ENCODE data around the gene TMEM248. TPM values are rescaled to one million over a fixed set of nuclear protein-coding genes. Genes with fewer than 3 reads are reported as not detected.

The TMEM248 gene
- 110 and 122 TPM in 2 replicates for total RNA-seq

GRCh38 chr7:66920769-66921395 is at the start of gene TMEM248:
TSS of gene TMEM248 (plus strand) at chr7:66921225. CDS start at chr7:66941866, 20,641 bp downstream.

GRCh38 chr7:66995050-66995776 is 74.2 kb downstream of the TMEM248 start, which contains the start of gene SBDS:
TSS of gene SBDS (minus strand) at chr7:66995586. CDS start at chr7:66995417, 169 bp downstream.

GRCh38 chr7:66996444-66997191 is 75.6 kb downstream of the TMEM248 start, which contains the start of gene TYW1:
TSS of gene TYW1 (plus strand) at chr7:66996833. CDS start at chr7:66996979, 146 bp downstream.

Small RNA genes lying within 50 kb of the gene (small RNA-seq; reads per million reads assigned to genes)
- gene RF00017 (not detected), gene RN7SL43P (not detected), gene RNU6-1254P (not detected)

Other genes starting within 250 kb of the TMEM248 start
- gene RABGEF1, start 180.5 kb upstream of the TMEM248 start, total RNA-seq: 84.4 and 89.1 TPM in 2 replicates
- gene SBDS, start 74.4 kb downstream of the TMEM248 start, total RNA-seq: 114 and 123 TPM in 2 replicates
- gene TYW1, start 75.6 kb downstream of the TMEM248 start, total RNA-seq: 14.5 and 15.8 TPM in 2 replicates